NCI-H2227 (cell line): ENCODE measurements around the gene PALS1.

Experiments
- DNase-seq: peaks from one replicate; lab custom pipeline; 2025; ENCODE audit not compliant: unreplicated experiment; lab: John Stamatoyannopoulos, UW

Gene PALS1

DNA sequence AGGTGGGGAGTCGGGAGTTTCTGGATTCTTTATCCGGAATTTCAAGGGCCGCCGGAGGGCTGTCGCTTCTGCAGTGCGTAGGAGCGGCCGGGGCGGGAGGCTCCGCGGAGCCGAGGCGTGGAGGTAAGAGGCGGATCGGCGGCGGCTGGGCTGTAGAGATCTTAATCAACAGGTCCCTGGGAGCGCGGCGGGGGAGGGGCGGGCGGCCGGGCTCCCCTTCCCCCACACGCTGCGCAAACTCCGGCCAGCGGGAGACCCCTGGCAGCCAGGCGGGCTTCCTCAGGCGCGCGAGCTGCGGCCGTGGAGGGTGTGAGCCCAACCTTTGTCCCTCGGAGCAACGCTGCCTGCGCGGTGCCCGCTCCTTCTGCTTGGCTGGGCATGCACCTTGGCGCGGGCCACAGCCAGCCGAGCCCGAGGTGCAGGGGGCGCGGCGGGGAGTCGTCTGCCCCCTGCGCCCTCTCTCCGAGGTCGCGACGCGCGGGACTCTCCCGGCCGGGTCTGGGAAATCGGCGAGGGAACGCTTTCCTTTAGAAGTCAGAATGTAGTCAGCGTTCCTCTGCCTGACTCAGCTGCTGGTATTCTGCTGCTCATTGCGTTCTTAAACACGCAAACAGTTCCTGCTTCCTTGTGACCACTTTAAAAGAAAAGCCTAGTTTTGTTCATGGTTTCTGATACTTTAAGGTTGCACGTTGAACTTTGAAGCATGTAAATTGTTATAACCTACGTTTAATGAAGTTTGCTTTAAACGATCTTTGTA, at the start of gene PALS1:
TSS of gene PALS1 (plus strand) at position 25 of the 757 bp plus-strand sequence. CDS start 37,736 bp downstream, outside the sequence.
- no peak for DNase-seq

GRCh38 chr14:67191768-67192290, 49.4 kb upstream of the PALS1 start:
- DNase-seq: no peak

DNA sequence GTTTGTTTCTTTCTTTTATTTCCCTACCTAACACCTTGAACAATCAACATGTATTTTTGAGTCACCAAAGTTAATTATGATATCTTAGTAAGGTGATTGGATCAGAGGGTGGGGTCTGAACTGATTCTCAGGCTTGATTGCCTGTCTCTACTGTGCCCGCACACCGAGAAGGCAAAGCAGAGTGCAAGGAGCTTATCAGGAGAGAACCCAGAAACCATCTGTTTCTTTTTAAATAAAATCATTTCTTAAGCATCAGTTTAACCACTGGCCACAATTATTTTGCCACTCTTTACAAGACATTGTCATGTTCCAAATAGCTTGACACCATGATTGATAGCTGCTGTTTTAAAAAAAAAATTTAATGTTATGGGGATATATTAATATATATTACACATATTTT, 48.9 kb upstream of the PALS1 start:
- DNase-seq: no peak

GRCh38 chr14:67195279-67195678, 46.0 kb upstream of the PALS1 start:
- DNase-seq: no peak

GRCh38 chr14:67199016-67199415, 42.2 kb upstream of the PALS1 start:
- DNase-seq: no peak

DNA sequence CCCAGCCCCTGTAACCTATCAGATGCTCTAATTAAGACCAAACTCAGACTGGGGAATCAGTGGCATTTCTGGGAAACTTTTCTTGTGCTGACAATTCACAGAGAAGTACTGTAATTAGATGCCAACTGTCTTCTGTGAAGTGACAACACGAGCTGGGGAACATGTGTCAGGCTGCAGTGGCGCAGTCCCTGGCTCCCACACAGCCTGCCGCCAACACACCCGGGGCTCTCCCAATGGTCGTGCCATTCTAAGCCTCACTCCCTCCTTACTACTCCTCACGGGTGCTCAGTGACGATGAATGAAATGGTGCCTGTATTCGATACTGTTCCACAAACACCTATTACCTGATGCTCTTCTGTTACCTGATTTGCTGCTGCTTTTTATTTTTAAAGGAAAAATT, 33.4 kb upstream of the PALS1 start:
- DNase-seq: no peak

DNA sequence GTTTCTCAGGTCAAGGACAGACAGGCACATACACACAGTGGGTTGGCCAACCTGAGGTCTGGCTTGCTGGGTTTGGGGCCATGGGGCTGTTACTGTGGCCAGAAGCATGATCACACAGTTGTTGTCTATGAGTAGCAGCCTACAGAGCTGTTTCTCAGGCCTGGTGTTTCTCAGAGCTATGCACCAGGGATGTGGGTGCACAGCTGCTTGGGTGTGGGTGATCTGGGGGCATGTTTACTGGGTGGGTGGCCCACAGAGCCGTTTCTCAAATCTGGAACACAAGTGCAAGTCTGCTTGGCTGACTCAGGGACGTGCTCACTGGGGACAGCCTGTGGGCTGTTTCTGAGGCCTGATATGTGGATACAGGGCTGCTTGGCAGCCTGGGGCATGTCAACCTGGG, 23.1 kb upstream of the PALS1 start:
- no peak for DNase-seq

GRCh38 chr14:67221248-67221981, 19.8 kb upstream of the PALS1 start:
- no peak for DNase-seq

DNA sequence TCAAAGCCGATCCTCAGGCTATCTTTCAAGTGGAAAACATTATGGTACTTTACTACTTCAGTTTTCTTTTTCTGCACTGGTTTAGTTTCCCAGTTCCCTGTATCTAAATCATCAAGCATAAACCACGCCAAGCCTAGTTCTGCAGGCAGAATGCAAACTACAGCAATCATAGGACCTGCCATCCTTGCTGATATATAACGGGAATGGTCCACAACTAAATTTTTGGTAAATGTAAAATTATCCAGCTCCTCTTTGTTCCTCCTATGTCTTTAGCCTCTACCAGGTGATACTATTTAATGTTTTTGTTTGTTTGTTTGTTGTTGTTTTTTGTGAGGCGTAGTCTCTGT, 19.3 kb upstream of the PALS1 start:
- DNase-seq: no peak

DNA sequence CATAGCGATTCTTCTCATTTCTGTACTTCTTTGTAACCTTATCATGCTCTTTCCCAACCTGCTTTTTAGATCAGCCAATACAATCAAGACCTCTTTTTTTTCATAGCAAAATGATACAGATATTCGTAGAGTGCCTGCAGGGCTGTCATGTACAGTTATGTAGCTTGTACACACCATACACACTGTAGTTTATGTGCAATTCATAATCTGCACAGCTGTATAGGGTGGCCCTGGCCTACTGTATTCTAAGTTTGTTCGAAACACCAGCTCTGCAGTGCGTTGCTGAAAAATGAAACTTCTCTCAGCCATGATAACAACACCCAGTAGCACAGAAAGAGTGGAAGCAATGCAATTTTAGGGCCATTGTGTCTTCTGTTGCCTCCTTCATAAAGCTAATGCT, 15.7 kb upstream of the PALS1 start:
- DNase-seq: no peak

GRCh38 chr14:67228325-67228984, 12.8 kb upstream of the PALS1 start:
- no peak for DNase-seq

GRCh38 chr14:67232066-67232465, 9.2 kb upstream of the PALS1 start:
- DNase-seq: no peak

GRCh38 chr14:67232621-67233020, 8.6 kb upstream of the PALS1 start:
- no peak for DNase-seq

DNA sequence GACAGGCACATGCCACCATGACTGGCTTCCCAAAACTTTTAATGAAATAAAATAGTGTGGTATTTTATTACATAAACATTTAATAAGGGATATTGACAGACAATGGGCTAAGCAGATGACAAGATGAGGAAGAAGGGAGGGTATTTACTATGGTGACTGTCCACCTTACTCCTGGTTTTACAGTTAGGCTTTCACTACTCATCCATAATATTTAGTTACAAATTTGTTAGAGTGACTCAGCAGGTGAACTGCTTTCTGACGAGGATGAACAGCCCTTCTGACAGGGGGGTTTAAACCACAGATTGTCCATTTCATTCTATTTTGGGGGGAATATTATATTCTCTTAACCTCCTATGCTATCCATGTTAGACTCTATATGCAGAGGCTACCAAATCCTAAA, 3.6 kb upstream of the PALS1 start:
- no peak for DNase-seq

DNA sequence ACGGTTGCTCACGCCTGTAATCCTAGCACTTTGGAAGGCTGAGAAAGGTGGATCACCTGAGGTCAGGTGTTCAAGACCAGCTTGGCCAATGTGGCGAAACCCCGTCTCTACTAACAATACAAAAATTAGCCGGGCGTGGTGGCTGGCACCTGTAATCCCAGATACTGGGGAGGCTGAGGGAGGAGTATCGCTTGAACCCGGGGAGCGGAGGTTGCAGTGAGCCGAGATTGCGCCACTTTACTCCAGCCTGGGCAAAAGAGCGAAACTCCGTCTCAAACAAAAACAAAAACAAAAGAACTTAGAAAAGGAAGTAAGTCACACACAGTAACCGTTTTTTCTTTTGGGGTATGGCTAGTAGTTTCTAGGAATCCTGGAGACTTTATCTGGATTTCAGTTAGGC, 1.7 kb upstream of the PALS1 start:
- no peak for DNase-seq

DNA sequence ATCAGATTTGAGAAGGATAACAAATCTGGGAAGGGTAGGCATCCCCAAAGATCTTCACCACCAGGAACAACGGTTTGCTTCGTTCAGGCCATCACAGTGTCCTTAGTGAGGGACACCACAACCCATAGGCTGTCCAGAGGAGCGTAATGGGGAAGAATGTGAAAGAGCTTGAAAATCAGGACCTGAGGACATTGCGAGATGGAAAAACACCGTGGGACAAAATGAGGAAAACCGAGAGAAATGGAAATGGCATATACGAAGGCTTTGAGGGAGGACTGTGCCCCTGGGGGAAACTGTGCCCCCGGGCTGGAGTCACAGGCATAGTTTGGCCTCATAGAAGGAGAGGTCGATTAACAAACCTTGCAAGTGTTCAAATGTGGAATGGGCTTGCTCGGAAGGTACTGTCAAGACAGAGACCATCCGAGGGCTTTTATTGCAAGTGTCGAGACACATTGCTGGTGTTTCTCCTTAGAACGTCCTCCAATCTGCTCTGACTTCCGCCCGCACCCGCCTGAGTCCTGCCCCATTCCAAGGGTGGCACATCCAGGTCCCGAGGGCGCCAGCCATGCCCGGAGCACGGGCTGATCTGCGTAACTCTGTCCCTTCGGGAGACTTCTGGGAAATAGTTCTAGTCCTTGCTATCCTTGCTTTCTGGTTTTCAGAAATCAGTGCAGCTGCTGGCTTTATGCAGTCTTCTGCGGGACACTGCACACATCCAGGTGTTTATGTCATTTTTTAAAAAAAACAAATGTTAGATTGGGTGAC, 885 bp upstream of the PALS1 start:
- peak; percentile 35 for DNase-seq

DNA sequence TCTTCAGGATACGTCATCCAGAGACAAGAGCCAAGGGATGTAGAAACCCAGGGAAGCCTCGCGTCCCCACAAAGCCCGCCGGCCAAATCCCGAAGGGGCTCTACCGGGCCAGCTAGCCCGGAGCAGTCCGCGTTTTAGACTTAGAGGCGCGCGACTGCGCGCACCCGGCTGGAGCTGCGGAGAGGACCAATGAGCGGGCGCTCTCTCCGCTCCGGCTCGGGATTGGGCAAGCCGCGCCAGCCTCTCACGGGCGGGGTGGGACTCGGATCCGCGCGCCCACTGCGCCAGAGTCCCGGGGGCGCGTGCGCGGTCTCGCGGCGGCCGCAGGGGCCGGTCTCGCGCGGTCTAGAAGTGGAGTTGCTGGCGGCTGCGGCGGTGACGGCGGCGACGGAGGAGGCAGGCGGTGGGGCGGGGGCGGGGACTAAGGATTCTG, 241 bp upstream of the PALS1 start:
- peak; percentile 98 for DNase-seq

DNA sequence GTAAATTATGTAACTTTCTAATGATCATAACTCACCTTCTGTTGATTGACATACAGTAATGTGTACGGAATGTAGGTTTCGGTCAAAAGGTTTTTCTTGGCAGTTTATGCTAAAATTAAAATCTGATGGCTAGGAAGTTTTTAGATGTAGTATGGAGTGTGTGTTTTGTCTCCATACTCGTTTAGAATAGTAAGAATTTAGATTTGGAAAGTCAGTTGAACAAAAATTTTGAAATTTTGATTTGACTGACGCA, 859 bp downstream of the PALS1 start:
- DNase-seq: no peak

DNA sequence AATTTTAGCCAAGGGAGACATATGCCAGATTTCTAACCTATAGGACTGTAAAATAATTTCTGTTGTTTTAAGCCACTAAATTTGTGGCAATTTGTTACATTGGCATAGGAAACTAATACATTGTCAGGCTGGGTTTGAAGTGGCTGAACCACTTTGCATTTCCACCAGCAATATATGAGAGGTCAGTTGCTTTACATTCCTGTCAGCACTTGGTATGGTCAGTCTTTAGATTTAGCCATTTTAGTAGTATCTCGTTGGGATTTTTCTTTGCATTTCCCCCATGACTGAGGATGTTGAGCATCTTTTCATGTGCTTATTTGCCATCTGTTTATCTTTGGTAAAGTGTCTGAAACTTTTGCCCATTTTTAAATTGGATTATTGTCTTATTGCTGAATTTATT, 3.9 kb downstream of the PALS1 start:
- DNase-seq: no peak

DNA sequence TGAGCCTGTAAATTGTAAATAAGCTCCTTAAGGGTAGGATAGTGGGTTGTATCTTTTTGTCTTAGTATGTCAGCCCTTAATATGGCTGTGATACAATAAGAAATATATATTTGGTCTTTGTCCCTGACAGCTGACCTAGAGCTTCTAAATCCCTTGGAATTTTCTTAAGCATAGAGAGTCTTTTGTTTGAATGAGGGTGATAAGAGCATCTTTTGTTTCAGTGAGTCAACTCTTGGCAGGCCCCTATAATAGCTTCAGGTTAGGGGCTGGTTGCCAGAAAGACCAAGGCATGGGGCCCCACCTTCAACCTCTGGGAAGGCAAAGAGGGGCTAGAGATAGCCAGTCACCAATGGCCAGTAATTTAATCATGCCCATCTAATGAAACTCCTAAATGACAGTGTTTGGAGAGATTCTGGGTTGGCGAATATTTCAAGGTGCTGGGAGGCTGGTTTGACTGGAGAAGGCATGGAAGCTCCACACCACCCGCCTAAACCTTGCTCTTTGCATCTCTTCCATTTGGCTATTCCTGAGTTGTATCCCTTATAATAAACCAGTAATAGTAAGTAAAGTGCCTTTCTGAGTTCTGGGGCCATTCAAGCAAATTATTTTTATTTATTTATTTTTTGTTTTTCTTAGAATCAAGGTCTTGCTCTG, 10.5 kb downstream of the PALS1 start:
- DNase-seq: no peak

GRCh38 chr14:67253076-67253635, 11.9 kb downstream of the PALS1 start:
- DNase-seq: no peak
